ENCODE data around the gene KRTAP1-5.

DNA sequence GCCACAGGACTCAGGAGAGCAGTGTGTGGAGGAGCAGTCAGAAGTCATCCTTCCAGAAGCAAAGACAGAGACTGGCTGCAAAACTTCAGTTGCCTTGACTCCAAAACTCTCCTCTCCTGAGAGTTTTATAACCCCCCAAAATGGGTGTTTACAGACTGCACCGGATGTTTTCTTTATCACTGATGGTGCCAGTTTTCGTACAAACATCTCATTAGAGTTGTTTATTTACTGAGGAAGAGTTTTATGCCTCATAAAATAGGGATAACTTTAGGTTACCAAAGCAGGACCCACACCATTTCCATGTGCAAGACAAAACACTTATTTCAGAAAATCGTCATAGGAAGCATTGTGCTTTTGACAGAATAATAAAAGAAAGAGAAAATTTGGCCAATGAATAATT, 42.8 kb downstream of the KRTAP1-5 start, which contains the start of gene KRT40:
- TF ChIP-seq POLR2A (IDR thresholded peaks at IDR 0.05), result no peak
- TF ChIP-seq, protein P1, sequence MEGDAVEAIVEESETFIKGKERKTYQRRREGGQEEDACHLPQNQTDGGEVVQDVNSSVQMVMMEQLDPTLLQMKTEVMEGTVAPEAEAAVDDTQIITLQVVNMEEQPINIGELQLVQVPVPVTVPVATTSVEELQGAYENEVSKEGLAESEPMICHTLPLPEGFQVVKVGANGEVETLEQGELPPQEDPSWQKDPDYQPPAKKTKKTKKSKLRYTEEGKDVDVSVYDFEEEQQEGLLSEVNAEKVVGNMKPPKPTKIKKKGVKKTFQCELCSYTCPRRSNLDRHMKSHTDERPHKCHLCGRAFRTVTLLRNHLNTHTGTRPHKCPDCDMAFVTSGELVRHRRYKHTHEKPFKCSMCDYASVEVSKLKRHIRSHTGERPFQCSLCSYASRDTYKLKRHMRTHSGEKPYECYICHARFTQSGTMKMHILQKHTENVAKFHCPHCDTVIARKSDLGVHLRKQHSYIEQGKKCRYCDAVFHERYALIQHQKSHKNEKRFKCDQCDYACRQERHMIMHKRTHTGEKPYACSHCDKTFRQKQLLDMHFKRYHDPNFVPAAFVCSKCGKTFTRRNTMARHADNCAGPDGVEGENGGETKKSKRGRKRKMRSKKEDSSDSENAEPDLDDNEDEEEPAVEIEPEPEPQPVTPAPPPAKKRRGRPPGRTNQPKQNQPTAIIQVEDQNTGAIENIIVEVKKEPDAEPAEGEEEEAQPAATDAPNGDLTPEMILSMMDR (IDR thresholded peaks at IDR 0.05), result no peak

All from body of pancreas (tissue), 4 donors.